ENCODE data around the gene CAST. TPM values are rescaled to one million over a fixed set of nuclear protein-coding genes. Genes with fewer than 3 reads are reported as not detected.

CAST gene
- total RNA-seq, 1 experiment from 2014 or later: 52.3 TPM

DNA sequence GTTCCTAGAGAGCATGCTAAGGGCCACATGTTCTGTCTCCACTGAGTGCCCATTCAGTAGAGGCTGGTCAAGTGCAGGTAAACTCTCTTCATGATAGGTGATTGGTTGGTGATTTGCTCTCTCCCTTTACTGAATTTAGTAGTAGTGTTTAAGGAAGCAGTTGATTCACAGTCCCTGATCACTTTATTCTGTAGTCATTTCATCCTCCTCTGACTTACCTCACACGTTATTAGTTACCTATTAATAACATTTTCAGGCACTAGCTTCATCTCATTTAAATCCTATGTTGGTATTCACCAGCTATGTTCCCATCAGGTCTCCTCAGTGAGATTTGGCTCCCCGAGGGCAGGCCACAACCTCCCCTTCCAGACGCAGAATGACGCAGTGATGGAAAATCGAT, 93.7 kb downstream of the CAST start:
- TF ChIP-seq, protein P1, sequence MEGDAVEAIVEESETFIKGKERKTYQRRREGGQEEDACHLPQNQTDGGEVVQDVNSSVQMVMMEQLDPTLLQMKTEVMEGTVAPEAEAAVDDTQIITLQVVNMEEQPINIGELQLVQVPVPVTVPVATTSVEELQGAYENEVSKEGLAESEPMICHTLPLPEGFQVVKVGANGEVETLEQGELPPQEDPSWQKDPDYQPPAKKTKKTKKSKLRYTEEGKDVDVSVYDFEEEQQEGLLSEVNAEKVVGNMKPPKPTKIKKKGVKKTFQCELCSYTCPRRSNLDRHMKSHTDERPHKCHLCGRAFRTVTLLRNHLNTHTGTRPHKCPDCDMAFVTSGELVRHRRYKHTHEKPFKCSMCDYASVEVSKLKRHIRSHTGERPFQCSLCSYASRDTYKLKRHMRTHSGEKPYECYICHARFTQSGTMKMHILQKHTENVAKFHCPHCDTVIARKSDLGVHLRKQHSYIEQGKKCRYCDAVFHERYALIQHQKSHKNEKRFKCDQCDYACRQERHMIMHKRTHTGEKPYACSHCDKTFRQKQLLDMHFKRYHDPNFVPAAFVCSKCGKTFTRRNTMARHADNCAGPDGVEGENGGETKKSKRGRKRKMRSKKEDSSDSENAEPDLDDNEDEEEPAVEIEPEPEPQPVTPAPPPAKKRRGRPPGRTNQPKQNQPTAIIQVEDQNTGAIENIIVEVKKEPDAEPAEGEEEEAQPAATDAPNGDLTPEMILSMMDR (conservative IDR thresholded peaks at IDR 0.05): no peak
- no peak for DNase-seq
- no peaks in the 10 kb centered on the region; the same call in 1 of the 2 replicates for H3K27me3 ChIP-seq (ENCODE audit: insufficient read depth, low read length)
- H2AK5ac ChIP-seq (ENCODE audit: insufficient read length, low read length): no peak overlapping the region
- no peak overlapping the region for H2BK15ac ChIP-seq (ENCODE audit: low read depth, low read length)
- H3K4me3 Mint-ChIP-seq: no peak overlapping the region
- no peak overlapping the region for H3K14ac ChIP-seq (ENCODE audit: insufficient read depth, low read length)
- no peak overlapping the region for H2AFZ ChIP-seq (ENCODE audit: low read length)
- no peaks in the 10 kb centered on the region for H3K9me3 Mint-ChIP-seq
- no peaks in the 10 kb centered on the region for H3K9me3 ChIP-seq (ENCODE audit: control insufficient read depth, low read depth, low read length)
- no peaks in the 10 kb centered on the region for H3K79me1 ChIP-seq (ENCODE audit: insufficient read depth, low read depth, low read length, poor library complexity, severe bottlenecking)
- no peak overlapping the region for H3K18ac ChIP-seq (ENCODE audit: insufficient read length, low read depth, low read length)
- no peak overlapping the region for H3K23ac ChIP-seq (ENCODE audit: insufficient read length, low read depth, low read length)
- H3K23me2 ChIP-seq (ENCODE audit: insufficient read length, low read depth, low read length, poor library complexity, severe bottlenecking): no peaks in the 10 kb centered on the region
- no peak overlapping the region for H2BK12ac ChIP-seq (ENCODE audit: insufficient read length, low read depth, low read length)
- H3K4ac ChIP-seq (ENCODE audit: low read depth, low read length): no peak overlapping the region
- H3K56ac ChIP-seq (ENCODE audit: insufficient read length, low read depth, low read length): no peak overlapping the region
- WGBS (ENCODE audit: extremely low coverage, insufficient read length, low lambda C conversion rate): no CpG with 5 or more reads among the region's 5 CpGs
- H2BK120ac ChIP-seq (ENCODE audit: low read depth, low read length, poor library complexity, severe bottlenecking): no peak overlapping the region
- H4K5ac ChIP-seq (ENCODE audit: insufficient read length, low read depth, low read length): no peak overlapping the region
- H3K4me1 ChIP-seq (ENCODE audit: insufficient read depth, low read length): no peaks in the 10 kb centered on the region
- H4K20me1 ChIP-seq (ENCODE audit: control insufficient read depth, insufficient read depth, insufficient read length): no peaks in the 10 kb centered on the region
- no peak overlapping the region for H3K4me2 ChIP-seq (ENCODE audit: insufficient read depth, insufficient read length, low read length)
- no peak overlapping the region for H3K9ac ChIP-seq (ENCODE audit: extremely low read depth, insufficient read length, low read length)
- peaks cover 0 to 16% (median 0%) of the 10 kb centered on the region in 3 experiments; a peak in 2 of 7 replicates for H3K36me3 Mint-ChIP-seq (ENCODE audit: insufficient read depth in 1 of 3, low read depth in 3 of 3)
- H3K4me1 Mint-ChIP-seq: no peaks in the 10 kb centered on the region
- no peak overlapping the region for H2BK20ac ChIP-seq (ENCODE audit: low read depth, low read length, poor library complexity, severe bottlenecking)
- no peak overlapping the region for H3K27ac Mint-ChIP-seq
- no peak overlapping the region for H4K91ac ChIP-seq (ENCODE audit: insufficient read length, low read depth, low read length)
- H3K79me2 ChIP-seq (ENCODE audit: insufficient read depth, low read length): peaks cover 2% of the 10 kb centered on the region; the same call in 1 of the 2 replicates
- H2BK5ac ChIP-seq (ENCODE audit: insufficient read length, low read length): no peak overlapping the region
- no peaks in the 10 kb centered on the region for H3K27me3 Mint-ChIP-seq (ENCODE audit: low read depth)
- no peak overlapping the region for H3T11ph ChIP-seq (ENCODE audit: low read length)
- no peak overlapping the region for H3K27ac ChIP-seq (ENCODE audit: insufficient read length, low read depth, low read length)
- no peak overlapping the region for H4K8ac ChIP-seq (replicated peaks; ENCODE audit: insufficient read length, low read depth, low read length)

Data from H9 (cell line).